IMR-90 (cell line): Measurements from ENCODE around the gene AP1S1. TPM values are rescaled to one million over a fixed set of nuclear protein-coding genes. Genes with fewer than 3 reads are reported as not detected.

Experiments
- RAD21 ChIP-seq: IDR thresholded peaks from 2 replicates; pipeline ENCODE4 v1.6.1; 2012; ENCODE audit warnings: low read length, improper control_type of control experiment
- RFX5 ChIP-seq: IDR thresholded peaks from 2 replicates; pipeline ENCODE4 v1.8.0; 2012; ENCODE audit warnings: low read depth, mild to moderate bottlenecking, low read length, moderate library complexity
- polyA plus RNA-seq, 3 experiments: library from polyadenylated mRNA; depleted of rRNA; stranded (reverse); fragments of >200 nt; gene quantifications; 2 replicates each; pipeline ENCODE4 v1.2.3, GENCODE V29; 2012; ENCODE audit warnings: low replicate concordance in 1 of 3
- total RNA-seq: library from RNA; depleted of rRNA; stranded (reverse); fragments of >200 nt; gene quantifications from 2 replicates; pipeline ENCODE4 v1.2.3, GENCODE V29; 2012
- TF ChIP-seq, protein P1 (sequence below): fragments of 150-350 bp; IDR thresholded peaks from 2 replicates; pipeline ENCODE4 v1.6.1; 2017; ENCODE audit warnings: mild to moderate bottlenecking, antibody characterized with exemption, low read length, low read depth

Gene AP1S1
- total and polyA plus RNA-seq, 2 of the 4 experiments (the other 2 are of a cell fraction) = 187 to 295 TPM

DNA sequence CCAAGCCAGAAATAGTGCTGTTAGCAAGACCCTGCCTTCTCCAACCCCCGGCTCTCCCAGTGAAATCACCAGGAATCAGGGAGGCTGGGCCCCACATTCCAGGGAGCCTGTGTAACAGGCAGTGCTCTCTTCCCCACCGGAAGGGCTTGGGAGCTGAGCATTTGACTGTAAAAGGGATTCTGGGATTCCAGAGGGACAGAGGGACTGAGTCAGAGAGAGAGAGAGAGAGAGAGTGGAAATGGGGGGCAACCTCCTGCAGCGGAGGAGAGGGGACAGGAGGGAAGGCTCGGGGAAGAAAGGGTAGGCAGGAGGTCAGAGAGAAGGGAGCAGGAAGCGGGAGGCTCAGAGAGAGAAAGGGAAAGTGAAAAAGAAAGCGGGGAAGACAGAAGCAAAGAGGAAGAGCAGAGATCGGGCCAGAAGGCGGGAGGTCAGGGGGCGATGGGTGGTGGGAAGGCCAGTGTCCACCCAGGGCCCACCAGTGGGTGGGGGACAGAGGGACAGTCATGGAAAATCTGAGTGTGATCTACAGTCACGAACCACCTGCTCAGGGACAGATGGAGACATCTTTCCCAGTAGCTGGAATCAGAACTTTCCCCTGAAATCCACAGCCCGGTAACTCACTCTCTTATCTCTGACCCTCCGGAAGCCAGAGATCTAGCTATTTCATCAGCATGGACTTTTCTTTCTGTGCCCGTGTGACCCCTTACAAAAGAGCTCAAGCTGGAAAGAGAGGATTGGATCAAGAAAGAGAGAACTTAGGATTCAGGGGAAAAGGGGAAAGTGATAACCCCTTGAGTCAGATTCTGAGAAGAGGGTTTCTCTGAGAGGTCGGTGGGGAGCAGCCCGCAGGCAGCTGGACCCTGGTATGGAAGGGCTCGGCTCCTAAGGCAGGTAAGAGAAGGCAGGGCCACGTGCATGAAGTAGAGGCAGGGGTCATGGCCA, 32.0 kb upstream of the AP1S1 start (continued):
- TF ChIP-seq RFX5 = no peak
- peak; percentile 7 for TF ChIP-seq RAD21
- TF ChIP-seq, protein P1, sequence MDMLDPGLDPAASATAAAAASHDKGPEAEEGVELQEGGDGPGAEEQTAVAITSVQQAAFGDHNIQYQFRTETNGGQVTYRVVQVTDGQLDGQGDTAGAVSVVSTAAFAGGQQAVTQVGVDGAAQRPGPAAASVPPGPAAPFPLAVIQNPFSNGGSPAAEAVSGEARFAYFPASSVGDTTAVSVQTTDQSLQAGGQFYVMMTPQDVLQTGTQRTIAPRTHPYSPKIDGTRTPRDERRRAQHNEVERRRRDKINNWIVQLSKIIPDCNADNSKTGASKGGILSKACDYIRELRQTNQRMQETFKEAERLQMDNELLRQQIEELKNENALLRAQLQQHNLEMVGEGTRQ = no peak
